AG09309 (cell line): ENCODE results near the gene SMG7.

Experiments used
- DNase-seq: peaks from one replicate; pipeline ENCODE4 v3.0.0-alpha.2; 2010; ENCODE audit warnings: low read depth
- H3K4me3 ChIP-seq: 2 replicates; pipeline ENCODE4 v1.5.1; 2011; ENCODE audit warnings: mild to moderate bottlenecking, low read depth, low read length, moderate library complexity; ENCODE audit not compliant: control insufficient read depth
- CTCF ChIP-seq: IDR thresholded peaks from 2 replicates; pipeline ENCODE4 v1.5.1; 2011; ENCODE audit warnings: mild to moderate bottlenecking, low read depth, low read length, inconsistent platforms; ENCODE audit not compliant: insufficient read depth, control insufficient read depth; ENCODE audit errors: missing control alignments

SMG7 gene

GRCh38 chr1:183592733-183593132, 120.4 kb downstream of the SMG7 start:
- TF ChIP-seq CTCF, result no peak
- DNase-seq, result no peak
- no peak overlapping the region for H3K4me3 ChIP-seq

GRCh38 chr1:183593356-183593755, 121.1 kb downstream of the SMG7 start:
- no peak for TF ChIP-seq CTCF
- no peak for DNase-seq
- no peak overlapping the region for H3K4me3 ChIP-seq

GRCh38 chr1:183595537-183595936, 123.2 kb downstream of the SMG7 start:
- TF ChIP-seq CTCF, result no peak
- no peak overlapping the region for H3K4me3 ChIP-seq
- DNase-seq, result no peak

- H3K4me3 ChIP-seq, result no peak overlapping the region
- DNase-seq, result no peak
- TF ChIP-seq CTCF, result no peak
Measured at GRCh38 chr1:183596500-183596899, 124.2 kb downstream of the SMG7 start.

GRCh38 chr1:183597656-183598347, 125.5 kb downstream of the SMG7 start:
- no peak overlapping the region for H3K4me3 ChIP-seq
- DNase-seq, result no peak
- TF ChIP-seq CTCF, result no peak

GRCh38 chr1:183598386-183598785, 126.1 kb downstream of the SMG7 start:
- DNase-seq, result no peak
- H3K4me3 ChIP-seq, result no peak overlapping the region

More at GRCh38 chr1:183598386-183598785, 126.1 kb downstream of the SMG7 start:
- no peak for TF ChIP-seq CTCF
